Lower lobe of right lung (tissue), 2 donors: ENCODE results near the gene ATP1B2. TPM values are rescaled to one million over a fixed set of nuclear protein-coding genes. Genes with fewer than 3 reads are reported as not detected.
A peak's percentile ranks its signal among the peaks of the same experiment; 100 is the strongest.

Experiments
- ATAC-seq, 2 donors: fragments of 200-7000 bp; cut with Tn5 transposase; one replicate each; pipeline ENCODE4 v1.9.1; 2020 to 2022; ENCODE audit warnings: mild to moderate bottlenecking in 2 of 2, moderate library complexity in 2 of 2
- DNase-seq: peaks from one replicate; pipeline ENCODE4 v3.0.0-alpha.2; 2020
- H3K27ac ChIP-seq: fragments of 200-600 bp; one replicate; pipeline ENCODE4 v1.8.0; 2022
- H3K27me3 ChIP-seq: fragments of 200-600 bp; one replicate; pipeline ENCODE4 v1.8.0; 2022; ENCODE audit warnings: low read depth
- H3K36me3 ChIP-seq: fragments of 200-600 bp; one replicate; pipeline ENCODE4 v1.8.0; 2022; ENCODE audit warnings: mild to moderate bottlenecking
- H3K4me1 ChIP-seq: fragments of 200-600 bp; one replicate; pipeline ENCODE4 v1.8.0; 2022
- H3K4me3 ChIP-seq: fragments of 200-600 bp; one replicate; pipeline ENCODE4 v1.8.0; 2022; ENCODE audit warnings: mild to moderate bottlenecking
- H3K9me3 ChIP-seq: fragments of 200-600 bp; one replicate; pipeline ENCODE4 v1.8.0; 2022
- CTCF ChIP-seq: fragments of 200-600 bp; IDR thresholded peaks from one replicate; pipeline ENCODE4 v1.8.0; 2022; ENCODE audit warnings: antibody characterized with exemption, mild to moderate bottlenecking
- intact Hi-C: fragments of 100-400 bp; cut with DNase I; formaldehyde crosslinking; loops from one replicate; pipeline ENCODE4 v1.11.0; 2022
- total RNA-seq: library from RNA; stranded (reverse); fragmentation: NEBNext Ultra II Directional; extraction: Animal tissue kit (Norgen Biotek cat#: 25700); gene quantifications from one replicate; pipeline ENCODE4 v1.2.1, GENCODE V29; 2021
- donor health status: DM: no; HTN: yes; CAD: no; lungs with severe emphysema.

Gene ATP1B2
- total RNA-seq, 1 donor from 2014 or later, result 3.1 TPM

- Histone ChIP-seq H3K36me3 (no peaks in the 10 kb centered on the region), H3K4me1 (peaks cover 10% of the 10 kb centered on the region), H3K27ac (no peak overlapping the region), H3K27me3 (no peaks in the 10 kb centered on the region), H3K4me3 (no peak overlapping the region), H3K9me3 (no peaks in the 10 kb centered on the region)
- DNase-seq (no peak), ATAC-seq (no peak)
- intact Hi-C loops, result no loop called here
- no peak for TF ChIP-seq CTCF
These were observed 19.0 kb upstream of the ATP1B2 start for GRCh38 chr17:7631398-7632380.

- no peak overlapping the region for H3K4me3 ChIP-seq
- intact Hi-C loops, result no loop called here
- DNase-seq (peak; percentile 48), ATAC-seq (peak; percentile 46 to 50)
- no peaks in the 10 kb centered on the region for H3K36me3 ChIP-seq
- no peaks in the 10 kb centered on the region for H3K27me3 ChIP-seq
- TF ChIP-seq CTCF, result peak; percentile 45
- peaks cover 6% of the 10 kb centered on the region for H3K4me1 ChIP-seq
- H3K9me3 ChIP-seq, result no peaks in the 10 kb centered on the region
- no peak overlapping the region for H3K27ac ChIP-seq
These were observed 18.2 kb upstream of the ATP1B2 start for GRCh38 chr17:7632492-7632894.

- no peak for TF ChIP-seq CTCF
- DNase-seq (no peak), ATAC-seq (no peak)
- Histone ChIP-seq H3K4me3 (no peak overlapping the region), H3K9me3 (no peaks in the 10 kb centered on the region), H3K27me3 (no peaks in the 10 kb centered on the region), H3K4me1 (peaks cover 3% of the 10 kb centered on the region), H3K27ac (no peak overlapping the region), H3K36me3 (no peaks in the 10 kb centered on the region)
- intact Hi-C loops, result no loop called here
These were observed 17.6 kb upstream of the ATP1B2 start for GRCh38 chr17:7633093-7633492.

- Histone ChIP-seq H3K4me1 (no peaks in the 10 kb centered on the region), H3K27ac (no peak overlapping the region), H3K27me3 (no peaks in the 10 kb centered on the region), H3K36me3 (no peaks in the 10 kb centered on the region), H3K9me3 (no peaks in the 10 kb centered on the region), H3K4me3 (no peak overlapping the region)
- DNase-seq (no peak), ATAC-seq (peak; percentile 17 to 28)
- intact Hi-C loops, result no loop called here
- TF ChIP-seq CTCF, result peak; percentile 21
These were observed 16.3 kb upstream of the ATP1B2 start for GRCh38 chr17:7634384-7634783.

- ATAC-seq, result no peak
These were observed 14.6 kb upstream of the ATP1B2 start for GRCh38 chr17:7636163-7636562.

More at GRCh38 chr17:7636163-7636562, 14.6 kb upstream of the ATP1B2 start:
- Histone ChIP-seq H3K4me1 (no peaks in the 10 kb centered on the region), H3K36me3 (no peaks in the 10 kb centered on the region), H3K9me3 (no peaks in the 10 kb centered on the region), H3K27me3 (no peaks in the 10 kb centered on the region), H3K4me3 (no peak overlapping the region), H3K27ac (no peak overlapping the region)
- no peak for TF ChIP-seq CTCF
- intact Hi-C loops, result no loop called here
- no peak for DNase-seq
